Measurements from ENCODE around the gene GREM1.

GRCh38 chr15:32669896-32670611, 47.8 kb upstream of the GREM1 start:
- no peak for TF ChIP-seq CTCF (conservative IDR thresholded peaks at IDR 0.05; ENCODE audit: low read depth in 2 of 2)
- TF ChIP-seq EZH2 (IDR thresholded peaks at IDR 0.05; ENCODE audit: low read depth, unreplicated experiment): no peak

All from GM23338 (cell line).